Stimulated activated CD4-positive, alpha-beta T cell treated with anti-CD3 and anti-CD28 coated beads, TNF-alpha, amount 100 ng/mL, for 24 hours (primary cell): ENCODE data around the gene CALHM4.

Experiments used
- DNase-seq, 3 experiments: peaks; one replicate each; pipeline ENCODE4 v3.0.0-alpha.2; 2020; ENCODE audit warnings: low read depth in 3 of 3

The CALHM4 gene

GRCh38 chr6:116553451-116553850 is at the start of gene CALHM4:
Gene CALHM4, plus strand, starts transcription at chr6:116553751. Its CDS starts 43 bp downstream, at chr6:116553794.
- DNase-seq = no peak

GRCh38 chr6:116507324-116507723 is 46.2 kb upstream of the CALHM4 start:
- DNase-seq = no peak

GRCh38 chr6:116508527-116508926 is 45.0 kb upstream of the CALHM4 start:
- no peak for DNase-seq

GRCh38 chr6:116511424-116512110 is 42.0 kb upstream of the CALHM4 start, which contains the start of gene CALHM5:
Gene CALHM5, plus strand, starts transcription at chr6:116511639. Its CDS starts 58 bp downstream, at chr6:116511697.
- DNase-seq = no peak

- no peak for DNase-seq
These were observed 41.4 kb upstream of the CALHM4 start for GRCh38 chr6:116512111-116512559.

GRCh38 chr6:116512734-116513133 is 40.8 kb upstream of the CALHM4 start:
- DNase-seq = no peak

GRCh38 chr6:116513224-116513875 is 40.2 kb upstream of the CALHM4 start:
- DNase-seq = no peak

- no peak for DNase-seq
These were observed 39.4 kb upstream of the CALHM4 start for GRCh38 chr6:116514111-116514510.

- no peak for DNase-seq
These were observed 38.4 kb upstream of the CALHM4 start for GRCh38 chr6:116515141-116515540.

- DNase-seq = no peak
These were observed 34.8 kb upstream of the CALHM4 start for GRCh38 chr6:116518621-116519368.

GRCh38 chr6:116522896-116523295 is 30.7 kb upstream of the CALHM4 start:
- no peak for DNase-seq

GRCh38 chr6:116524236-116524635 is 29.3 kb upstream of the CALHM4 start:
- DNase-seq = no peak

- DNase-seq = no peak
These were observed 25.4 kb upstream of the CALHM4 start for GRCh38 chr6:116528133-116528532.

- no peak for DNase-seq
These were observed 24.8 kb upstream of the CALHM4 start for GRCh38 chr6:116528780-116529179.

GRCh38 chr6:116529466-116530290 is 23.9 kb upstream of the CALHM4 start:
- no peak for DNase-seq

GRCh38 chr6:116530436-116530835 is 23.1 kb upstream of the CALHM4 start:
- DNase-seq = no peak

- DNase-seq = peak; percentile 11 to 40 (median 35)
These were observed 21.6 kb upstream of the CALHM4 start for GRCh38 chr6:116531675-116532570.

- DNase-seq = no peak
These were observed 20.2 kb upstream of the CALHM4 start for GRCh38 chr6:116533233-116533957.

GRCh38 chr6:116535109-116535508 is 18.4 kb upstream of the CALHM4 start:
- DNase-seq = no peak

- DNase-seq = peak in 1 of 3 experiments; percentile 19
These were observed 17.3 kb upstream of the CALHM4 start for GRCh38 chr6:116536216-116536621.
